OCI-LY1 (cell line): ENCODE results near the gene GRID2IP.
A peak's percentile ranks its signal among the peaks of the same experiment; 100 is the strongest.

ENCODE experiments used
- H2AFZ ChIP-seq: fragments of 200-600 bp; sonication (generic), shearing (Covaris generic); 2 replicates; pipeline ENCODE4 v1.6.0; 2014; ENCODE audit warnings: antibody characterized with exemption, mild to moderate bottlenecking, low read length
- H3F3A ChIP-seq: fragments of 200-600 bp; sonication (generic), shearing (Covaris generic); 2 replicates; pipeline ENCODE4 v1.6.0; 2014; ENCODE audit warnings: mild to moderate bottlenecking, antibody characterized with exemption, low read length, moderate library complexity; ENCODE audit not compliant: insufficient read depth
- H3K27ac ChIP-seq: fragments of 200-600 bp; sonication (generic); 2 replicates; pipeline ENCODE4 v1.5.1; 2014; ENCODE audit warnings: low read length, mixed run types, mild to moderate bottlenecking, low read depth; ENCODE audit not compliant: poor library complexity, severe bottlenecking
- H3K27me3 ChIP-seq: fragments of 200-600 bp; sonication (generic); 2 replicates; pipeline ENCODE4 v1.6.0; 2014; ENCODE audit warnings: antibody characterized with exemption, mild to moderate bottlenecking, low read length, moderate library complexity; ENCODE audit not compliant: insufficient read depth
- H3K36me3 ChIP-seq: fragments of 200-600 bp; sonication (generic); 2 replicates; pipeline ENCODE4 v1.6.1; 2014; ENCODE audit warnings: mild to moderate bottlenecking, antibody characterized with exemption, low read length, moderate library complexity, mixed read lengths; ENCODE audit not compliant: insufficient read depth
- H3K4me1 ChIP-seq: fragments of 200-600 bp; sonication (generic); 2 replicates; pipeline ENCODE4 v1.5.1; 2014; ENCODE audit warnings: mild to moderate bottlenecking, low read length, moderate library complexity; ENCODE audit not compliant: insufficient read depth, severe bottlenecking
- H3K4me2 ChIP-seq: fragments of 200-600 bp; sonication (generic), shearing (Covaris generic); 2 replicates; pipeline ENCODE4 v1.6.1; 2014; ENCODE audit warnings: low read length
- H3K4me3 ChIP-seq: fragments of 200-600 bp; sonication (generic); 2 replicates; pipeline ENCODE4 v1.5.1; 2014; ENCODE audit warnings: low read length, low read depth, mild to moderate bottlenecking, mixed read lengths; ENCODE audit not compliant: poor library complexity, severe bottlenecking
- H3K79me2 ChIP-seq: fragments of 200-600 bp; shearing (Covaris generic); 2 replicates; pipeline ENCODE4 v1.6.1; 2016; ENCODE audit warnings: mixed run types, low read length, mixed read lengths; ENCODE audit not compliant: insufficient read depth
- H3K9ac ChIP-seq: fragments of 200-600 bp; sonication (generic), shearing (Covaris generic); 2 replicates; pipeline ENCODE4 v1.6.1; 2014; ENCODE audit warnings: mild to moderate bottlenecking, low read length, mixed read lengths
- H3K9me2 ChIP-seq: fragments of 200-600 bp; sonication (generic), shearing (Covaris generic); 2 replicates; pipeline ENCODE4 v1.6.1; 2014; ENCODE audit warnings: low read depth, mild to moderate bottlenecking, low read length, mixed read lengths
- H3K9me3 ChIP-seq: fragments of 200-600 bp; shearing (Covaris generic); 2 replicates; pipeline ENCODE4 v1.6.1; 2014; ENCODE audit warnings: low read length, mixed read lengths
- H4K20me1 ChIP-seq: fragments of 200-600 bp; sonication (generic), shearing (Covaris generic); 2 replicates; pipeline ENCODE4 v1.6.0; 2016; ENCODE audit warnings: mild to moderate bottlenecking, low read length; ENCODE audit not compliant: insufficient read depth
- CTCF ChIP-seq: fragments of 200-600 bp; sonication (generic), shearing (Covaris generic); IDR thresholded peaks from 2 replicates; pipeline ENCODE4 v1.5.1; 2017; ENCODE audit warnings: mild to moderate bottlenecking, antibody characterized with exemption, low read length, moderate library complexity, mixed read lengths
- EZH2 ChIP-seq: fragments of 200-600 bp; sonication (generic), shearing (Covaris generic); IDR thresholded peaks from 2 replicates; pipeline ENCODE4 v1.8.0; 2017; ENCODE audit warnings: borderline replicate concordance, mixed run types, mild to moderate bottlenecking, antibody characterized with exemption, low read length, moderate library complexity, mixed read lengths

Gene GRID2IP

GRCh38 chr7:6576024-6576866 is 25.0 kb upstream of the GRID2IP start:
- peaks cover 13% of the 10 kb centered on the region for H3K36me3 ChIP-seq
- H2AFZ ChIP-seq, result no peak overlapping the region
- no peaks in the 10 kb centered on the region for H3K9me2 ChIP-seq
- H3K9ac ChIP-seq, result peak overlapping the region; percentile 38; the same call in 1 of the 2 replicates
- H4K20me1 ChIP-seq, result no peaks in the 10 kb centered on the region
- peak overlapping the region; percentile 76 for H3K4me3 ChIP-seq
- no peaks in the 10 kb centered on the region for H3K27me3 ChIP-seq
- H3F3A ChIP-seq, result no peaks in the 10 kb centered on the region
- H3K4me1 ChIP-seq, result peaks cover 17% of the 10 kb centered on the region
- no peaks in the 10 kb centered on the region for H3K9me3 ChIP-seq
- TF ChIP-seq CTCF, result no peak
- no peak for TF ChIP-seq EZH2
- H3K4me2 ChIP-seq, result peak overlapping the region; percentile 57
- no peaks in the 10 kb centered on the region for H3K79me2 ChIP-seq
- no peak overlapping the region for H3K27ac ChIP-seq

- Histone ChIP-seq H2AFZ (no peak overlapping the region), H3K4me2 (no peak overlapping the region), H3K9ac (no peak overlapping the region), H3K4me1 (peaks cover 15% of the 10 kb centered on the region), H3K27ac (no peak overlapping the region), H3K9me2 (no peaks in the 10 kb centered on the region), H3K27me3 (no peaks in the 10 kb centered on the region), H3K9me3 (no peaks in the 10 kb centered on the region), H3F3A (no peaks in the 10 kb centered on the region), H3K36me3 (peaks cover 5% of the 10 kb centered on the region; the same call in 1 of the 2 replicates), H4K20me1 (no peaks in the 10 kb centered on the region), H3K79me2 (no peaks in the 10 kb centered on the region), H3K4me3 (no peak overlapping the region)
- TF ChIP-seq CTCF (no peak), EZH2 (no peak)
Measured at GRCh38 chr7:6575281-6576023, 24.2 kb upstream of the GRID2IP start.

DNA sequence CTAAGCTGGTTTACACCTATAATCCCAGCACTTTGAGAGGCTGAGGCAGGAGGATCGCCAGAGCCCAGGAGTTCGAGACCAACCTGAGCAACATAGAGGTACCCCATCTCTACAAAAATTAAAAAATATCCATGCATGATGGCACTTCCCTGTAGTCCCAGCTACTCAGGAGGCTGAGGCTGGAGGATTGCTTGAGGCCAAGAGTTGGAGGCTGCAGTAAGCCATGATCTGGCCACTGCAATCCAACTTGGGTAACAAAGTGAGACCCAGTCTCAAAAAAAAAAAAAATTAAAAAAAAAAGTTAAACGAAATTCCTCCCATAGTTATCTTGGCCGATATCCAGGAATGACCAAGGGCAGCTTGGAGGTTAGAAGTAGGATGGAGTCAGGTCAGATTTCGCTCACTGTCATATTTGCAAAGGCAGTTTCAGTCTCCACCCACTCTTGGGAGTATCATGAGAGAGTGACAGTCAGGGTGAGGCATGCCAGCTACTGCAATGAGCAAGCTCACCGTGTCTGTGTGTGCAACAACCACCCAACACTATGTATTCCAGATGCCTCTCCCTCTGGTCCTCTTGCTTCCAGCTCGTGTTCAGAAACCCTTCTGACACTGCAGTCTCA is 20.0 kb upstream of the GRID2IP start:
- H3K9me2 ChIP-seq, result no peaks in the 10 kb centered on the region
- H3F3A ChIP-seq, result no peaks in the 10 kb centered on the region
- H3K36me3 ChIP-seq, result no peaks in the 10 kb centered on the region; the same call in 1 of the 2 replicates
- peaks cover 2% of the 10 kb centered on the region for H3K4me1 ChIP-seq
- no peaks in the 10 kb centered on the region for H3K79me2 ChIP-seq
- H2AFZ ChIP-seq, result no peak overlapping the region
- H3K4me3 ChIP-seq, result no peak overlapping the region
- H3K27ac ChIP-seq, result no peak overlapping the region
- no peak overlapping the region for H3K9ac ChIP-seq
- H3K4me2 ChIP-seq, result no peak overlapping the region
- no peak for TF ChIP-seq CTCF
- TF ChIP-seq EZH2, result no peak
- H4K20me1 ChIP-seq, result no peaks in the 10 kb centered on the region
- peaks cover 7% of the 10 kb centered on the region; the same call in 1 of the 2 replicates for H3K27me3 ChIP-seq
- 0 out of 2 replicates have a peak, but pooled peaks cover 2% of the 10 kb centered on the region for H3K9me3 ChIP-seq
